ENCODE measurements around the gene ENOX2.

DNA sequence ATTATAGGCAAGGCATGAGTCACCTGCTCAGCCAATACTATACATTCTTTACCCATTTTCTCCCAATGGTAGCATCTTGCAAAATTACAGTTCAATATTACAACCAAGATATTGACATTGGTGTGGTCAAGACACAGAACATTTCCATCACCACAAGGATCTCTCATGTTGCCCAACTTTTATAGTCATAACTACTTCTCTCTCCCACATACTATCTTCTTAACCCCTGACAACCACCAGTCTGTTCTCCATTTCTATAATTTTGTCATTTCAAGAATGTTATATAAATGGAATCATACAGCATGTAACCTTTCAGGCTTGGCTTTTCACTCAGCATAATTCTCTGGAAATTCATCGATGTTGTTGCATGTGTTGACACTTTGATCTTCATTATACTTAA is 144.9 kb downstream of the ENOX2 start:
- TF ChIP-seq CTCF (conservative IDR thresholded peaks at IDR 0.05 in 1 of 2, IDR thresholded peaks at IDR 0.05 in 1 of 2; ENCODE audit: low read depth in 1 of 2, low read length in 2 of 2) (no peak), EZH2 (IDR thresholded peaks at IDR 0.05; ENCODE audit: low read length, missing control alignments) (no peak)

Measured in fibroblast of lung (primary cell).